SK-N-SH (cell line): Measurements from ENCODE around the gene SPEF2.

ENCODE experiments used
- CHD2 ChIP-seq: fragments of 150-350 bp; IDR thresholded peaks from 2 replicates; pipeline ENCODE4 v1.6.1; 2018; ENCODE audit warnings: low read length; ENCODE audit not compliant: partially characterized antibody
- EZH2phosphoT487 ChIP-seq: fragments of 200-600 bp; sonication (generic); IDR thresholded peaks from 2 replicates; pipeline ENCODE4 v1.6.1; 2017; ENCODE audit warnings: low read depth, mixed run types, mild to moderate bottlenecking, antibody characterized with exemption, moderate library complexity, borderline replicate concordance
- POLR2AphosphoS5 ChIP-seq: IDR thresholded peaks from 2 replicates; pipeline ENCODE4 v1.6.1; 2012; ENCODE audit warnings: low read depth, low read length
- RCOR1 ChIP-seq: fragments of 150-350 bp; IDR thresholded peaks from 2 replicates; pipeline ENCODE4 v1.6.1; 2017; ENCODE audit warnings: antibody characterized with exemption, low read length
- RXRA ChIP-seq: IDR thresholded peaks from 2 replicates; pipeline ENCODE4 v1.4.0; 2012; ENCODE audit warnings: low read depth, mild to moderate bottlenecking, borderline replicate concordance
- TF ChIP-seq, protein P1 (sequence below): fragments of 200-600 bp; sonication (generic); IDR thresholded peaks from 2 replicates; pipeline ENCODE4 v1.6.1; 2017; ENCODE audit warnings: antibody characterized with exemption, mild to moderate bottlenecking, moderate library complexity

GRCh38 chr5:35822511-35822910 lies 204.8 kb downstream of the SPEF2 start:
- TF ChIP-seq, protein P1, sequence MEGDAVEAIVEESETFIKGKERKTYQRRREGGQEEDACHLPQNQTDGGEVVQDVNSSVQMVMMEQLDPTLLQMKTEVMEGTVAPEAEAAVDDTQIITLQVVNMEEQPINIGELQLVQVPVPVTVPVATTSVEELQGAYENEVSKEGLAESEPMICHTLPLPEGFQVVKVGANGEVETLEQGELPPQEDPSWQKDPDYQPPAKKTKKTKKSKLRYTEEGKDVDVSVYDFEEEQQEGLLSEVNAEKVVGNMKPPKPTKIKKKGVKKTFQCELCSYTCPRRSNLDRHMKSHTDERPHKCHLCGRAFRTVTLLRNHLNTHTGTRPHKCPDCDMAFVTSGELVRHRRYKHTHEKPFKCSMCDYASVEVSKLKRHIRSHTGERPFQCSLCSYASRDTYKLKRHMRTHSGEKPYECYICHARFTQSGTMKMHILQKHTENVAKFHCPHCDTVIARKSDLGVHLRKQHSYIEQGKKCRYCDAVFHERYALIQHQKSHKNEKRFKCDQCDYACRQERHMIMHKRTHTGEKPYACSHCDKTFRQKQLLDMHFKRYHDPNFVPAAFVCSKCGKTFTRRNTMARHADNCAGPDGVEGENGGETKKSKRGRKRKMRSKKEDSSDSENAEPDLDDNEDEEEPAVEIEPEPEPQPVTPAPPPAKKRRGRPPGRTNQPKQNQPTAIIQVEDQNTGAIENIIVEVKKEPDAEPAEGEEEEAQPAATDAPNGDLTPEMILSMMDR = no peak
- TF ChIP-seq EZH2phosphoT487 (no peak), RCOR1 (no peak), CHD2 (no peak), POLR2AphosphoS5 (no peak), RXRA (no peak)
